GM04503 (cell line): Measurements from ENCODE around the gene POU2AF2.
"Not testable (repeated sequence)": the region's sequence is repeated elsewhere in the genome, so short reads cannot be mapped to it uniquely, and the experiment has no call there.

Source experiments
- DNase-seq: peaks from one replicate; pipeline ENCODE4 v3.0.0-alpha.2; 2012; ENCODE audit warnings: low read depth

Gene POU2AF2

GRCh38 chr11:111258046-111258445, 12.5 kb downstream of the POU2AF2 start:
- no peak for DNase-seq

GRCh38 chr11:111259896-111260295, 14.4 kb downstream of the POU2AF2 start:
- DNase-seq = no peak

GRCh38 chr11:111260811-111261210, 15.3 kb downstream of the POU2AF2 start:
- DNase-seq = no peak

- no peak for DNase-seq
Observed at GRCh38 chr11:111264646-111265045, 19.1 kb downstream of the POU2AF2 start.

- no peak for DNase-seq
Observed at GRCh38 chr11:111265421-111265820, 19.9 kb downstream of the POU2AF2 start.

- DNase-seq = not testable (repeated sequence)
Observed at GRCh38 chr11:111268303-111268702, 22.8 kb downstream of the POU2AF2 start.

GRCh38 chr11:111269146-111269868, 23.8 kb downstream of the POU2AF2 start:
- DNase-seq = no peak

- DNase-seq = no peak
Observed at GRCh38 chr11:111272420-111272819, 26.9 kb downstream of the POU2AF2 start.

- DNase-seq = no peak
Observed at GRCh38 chr11:111282562-111283075, 37.1 kb downstream of the POU2AF2 start.

- DNase-seq = no peak
Observed at GRCh38 chr11:111283945-111284481, 38.5 kb downstream of the POU2AF2 start.

GRCh38 chr11:111285189-111286091, 39.9 kb downstream of the POU2AF2 start:
- no peak for DNase-seq

- DNase-seq = no peak
Observed at GRCh38 chr11:111291764-111292163, 46.2 kb downstream of the POU2AF2 start.

GRCh38 chr11:111292408-111292807, 46.9 kb downstream of the POU2AF2 start:
- DNase-seq = not testable (repeated sequence)

- DNase-seq = no peak
Observed at GRCh38 chr11:111296196-111296595, 50.7 kb downstream of the POU2AF2 start.

- no peak for DNase-seq
Observed at GRCh38 chr11:111297696-111298095, 52.2 kb downstream of the POU2AF2 start.

GRCh38 chr11:111298413-111299100, 53.0 kb downstream of the POU2AF2 start, which contains the start of gene POU2AF3:
POU2AF3 (plus strand) TSS chr11:111298546; CDS start chr11:111298582, 36 bp downstream.
- DNase-seq = no peak

- no peak for DNase-seq
Observed at GRCh38 chr11:111299101-111300026, 53.8 kb downstream of the POU2AF2 start.

- no peak for DNase-seq
Observed at GRCh38 chr11:111300569-111300968, 55.0 kb downstream of the POU2AF2 start.

- no peak for DNase-seq
Observed at GRCh38 chr11:111301004-111301841, 55.7 kb downstream of the POU2AF2 start.

- DNase-seq = no peak
Observed at GRCh38 chr11:111301842-111302118, 56.3 kb downstream of the POU2AF2 start.
